Type B pancreatic cell (in vitro differentiated cells): ENCODE measurements around the gene DCC. TPM values are rescaled to one million over a fixed set of nuclear protein-coding genes. Genes with fewer than 3 reads are reported as not detected.

Source experiments
- DNase-seq: peaks from one replicate; pipeline ENCODE4 v3.0.0; 2021; ENCODE audit warnings: mixed read lengths; ENCODE audit not compliant: unreplicated experiment; ENCODE audit errors: extremely low spot score
- H3K27ac Mint-ChIP-seq: 2 replicates; pipeline ENCODE4 v1.8.0; 2021; ENCODE audit warnings: mild to moderate bottlenecking, mixed read lengths
- H3K27me3 Mint-ChIP-seq: 2 replicates; pipeline ENCODE4 v1.8.0; 2021; ENCODE audit warnings: mixed read lengths
- H3K36me3 Mint-ChIP-seq: 2 replicates; pipeline ENCODE4 v1.8.0; 2021; ENCODE audit warnings: mixed read lengths
- H3K4me1 Mint-ChIP-seq: one replicate; pipeline ENCODE4 v1.8.0; 2021; ENCODE audit warnings: mixed read lengths; ENCODE audit not compliant: unreplicated experiment
- H3K4me3 Mint-ChIP-seq: 2 replicates; pipeline ENCODE4 v1.8.0; 2021; ENCODE audit warnings: mild to moderate bottlenecking, mixed read lengths
- H3K9me3 Mint-ChIP-seq: 2 replicates; pipeline ENCODE4 v1.8.0; 2021; ENCODE audit warnings: mixed read lengths
- total RNA-seq: library from RNA; stranded (reverse); gene quantifications from 2 replicates; pipeline ENCODE4 v1.2.1, GENCODE V29; 2021; ENCODE audit warnings: low replicate concordance
- TF ChIP-seq, protein P1 (sequence below): fragments of 200-600 bp; sonication (generic); conservative IDR thresholded peaks from 2 replicates; pipeline ENCODE4 v1.5.0; 2021; ENCODE audit warnings: antibody characterized with exemption, mild to moderate bottlenecking

Gene DCC
- total RNA-seq, 1 donor from 2014 or later, result 11.6 TPM

DNA sequence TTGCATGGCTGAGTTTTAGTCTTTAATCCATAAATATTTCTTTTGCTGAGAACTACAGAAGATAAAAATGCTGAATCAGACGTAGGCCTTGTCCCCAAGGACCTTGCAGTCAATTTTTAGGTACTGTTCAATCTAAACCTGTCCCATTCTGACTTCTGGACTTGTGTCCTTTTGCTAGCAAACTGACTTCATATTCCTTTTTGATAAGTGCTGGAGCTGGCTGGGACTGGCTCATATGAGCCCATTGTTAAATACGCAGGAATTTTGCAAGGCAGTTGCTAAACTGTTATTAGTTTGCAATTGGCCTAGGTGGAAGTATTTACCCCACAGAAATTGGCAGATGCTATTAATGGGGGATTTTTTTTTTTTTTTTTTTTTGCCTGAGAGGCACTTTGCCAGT lies 941.4 kb downstream of the DCC start:
- Mint-ChIP-seq H3K9me3 (no peaks in the 10 kb centered on the region), H3K27ac (no peak overlapping the region), H3K4me1 (no peaks in the 10 kb centered on the region), H3K4me3 (no peak overlapping the region), H3K27me3 (no peaks in the 10 kb centered on the region), H3K36me3 (no peaks in the 10 kb centered on the region)
- DNase-seq, result no peak
- TF ChIP-seq, protein P1, sequence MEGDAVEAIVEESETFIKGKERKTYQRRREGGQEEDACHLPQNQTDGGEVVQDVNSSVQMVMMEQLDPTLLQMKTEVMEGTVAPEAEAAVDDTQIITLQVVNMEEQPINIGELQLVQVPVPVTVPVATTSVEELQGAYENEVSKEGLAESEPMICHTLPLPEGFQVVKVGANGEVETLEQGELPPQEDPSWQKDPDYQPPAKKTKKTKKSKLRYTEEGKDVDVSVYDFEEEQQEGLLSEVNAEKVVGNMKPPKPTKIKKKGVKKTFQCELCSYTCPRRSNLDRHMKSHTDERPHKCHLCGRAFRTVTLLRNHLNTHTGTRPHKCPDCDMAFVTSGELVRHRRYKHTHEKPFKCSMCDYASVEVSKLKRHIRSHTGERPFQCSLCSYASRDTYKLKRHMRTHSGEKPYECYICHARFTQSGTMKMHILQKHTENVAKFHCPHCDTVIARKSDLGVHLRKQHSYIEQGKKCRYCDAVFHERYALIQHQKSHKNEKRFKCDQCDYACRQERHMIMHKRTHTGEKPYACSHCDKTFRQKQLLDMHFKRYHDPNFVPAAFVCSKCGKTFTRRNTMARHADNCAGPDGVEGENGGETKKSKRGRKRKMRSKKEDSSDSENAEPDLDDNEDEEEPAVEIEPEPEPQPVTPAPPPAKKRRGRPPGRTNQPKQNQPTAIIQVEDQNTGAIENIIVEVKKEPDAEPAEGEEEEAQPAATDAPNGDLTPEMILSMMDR, result no peak

DNA sequence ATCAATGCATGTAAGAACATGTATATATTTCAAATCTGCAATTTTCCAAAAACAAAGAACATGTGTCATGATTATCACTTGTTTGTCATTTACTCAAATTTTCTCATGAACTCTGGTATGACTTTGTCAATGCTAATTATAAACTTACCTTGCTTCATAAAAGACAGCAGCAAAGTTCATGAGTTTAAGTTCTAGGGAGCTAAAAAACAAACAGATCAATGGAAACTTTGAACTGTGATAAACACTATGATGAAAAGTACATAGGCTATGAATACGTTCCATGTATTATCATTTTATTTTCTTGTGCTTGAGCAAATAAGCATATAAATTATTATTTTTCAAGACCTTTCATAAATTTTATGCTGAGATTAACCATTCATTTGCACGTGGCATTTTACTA lies 943.7 kb downstream of the DCC start:
- Mint-ChIP-seq H3K4me3 (no peak overlapping the region), H3K9me3 (no peaks in the 10 kb centered on the region), H3K27ac (no peak overlapping the region), H3K36me3 (no peaks in the 10 kb centered on the region), H3K27me3 (no peaks in the 10 kb centered on the region), H3K4me1 (no peaks in the 10 kb centered on the region)
- TF ChIP-seq, protein P1, result no peak
- DNase-seq, result no peak

DNA sequence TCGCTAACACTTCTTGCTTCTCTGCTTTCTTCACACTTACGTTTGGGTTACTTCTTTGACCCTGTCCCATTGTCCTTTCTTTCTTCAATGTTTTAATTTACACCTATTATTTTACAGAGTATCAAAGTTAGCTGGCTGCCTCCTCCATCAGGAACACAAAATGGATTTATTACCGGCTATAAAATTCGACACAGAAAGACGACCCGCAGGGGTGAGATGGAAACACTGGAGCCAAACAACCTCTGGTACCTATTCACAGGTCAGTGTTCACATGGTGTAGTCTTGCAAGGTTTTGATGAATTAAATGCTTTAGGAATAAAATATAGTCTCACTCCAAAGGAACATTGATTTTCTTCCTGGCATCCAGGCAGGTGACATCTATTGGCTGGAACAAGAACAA lies 965.5 kb downstream of the DCC start:
- H3K27ac Mint-ChIP-seq, result no peak overlapping the region
- DNase-seq, result no peak
- no peak overlapping the region for H3K4me3 Mint-ChIP-seq
- H3K36me3 Mint-ChIP-seq, result no peaks in the 10 kb centered on the region
- no peaks in the 10 kb centered on the region for H3K9me3 Mint-ChIP-seq
- H3K4me1 Mint-ChIP-seq, result no peaks in the 10 kb centered on the region
- no peaks in the 10 kb centered on the region for H3K27me3 Mint-ChIP-seq
- TF ChIP-seq, protein P1, result no peak

DNA sequence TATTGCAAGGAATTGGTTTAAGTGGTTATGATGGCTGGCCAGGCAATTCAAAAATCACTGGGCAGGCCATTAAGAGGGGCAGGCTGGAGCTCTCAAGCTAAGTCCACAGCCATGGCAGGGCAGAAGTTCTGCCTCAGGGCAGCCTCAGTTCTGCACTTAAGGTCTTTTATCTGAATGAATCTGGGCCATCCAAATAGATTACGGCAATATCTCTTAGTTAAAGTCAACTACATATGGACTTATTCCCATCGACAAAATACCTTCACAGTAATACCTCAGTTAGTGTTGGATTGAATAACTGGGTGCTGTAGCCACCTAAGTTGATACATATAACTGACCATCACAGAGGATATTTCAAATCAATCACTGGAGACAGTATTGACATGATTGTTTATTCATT lies 979.6 kb downstream of the DCC start:
- no peaks in the 10 kb centered on the region for H3K4me1 Mint-ChIP-seq
- no peak overlapping the region for H3K4me3 Mint-ChIP-seq
- TF ChIP-seq, protein P1, result no peak
- H3K27ac Mint-ChIP-seq, result no peak overlapping the region
- H3K36me3 Mint-ChIP-seq, result no peaks in the 10 kb centered on the region
- H3K9me3 Mint-ChIP-seq, result no peaks in the 10 kb centered on the region
- no peak for DNase-seq
- H3K27me3 Mint-ChIP-seq, result no peaks in the 10 kb centered on the region

DNA sequence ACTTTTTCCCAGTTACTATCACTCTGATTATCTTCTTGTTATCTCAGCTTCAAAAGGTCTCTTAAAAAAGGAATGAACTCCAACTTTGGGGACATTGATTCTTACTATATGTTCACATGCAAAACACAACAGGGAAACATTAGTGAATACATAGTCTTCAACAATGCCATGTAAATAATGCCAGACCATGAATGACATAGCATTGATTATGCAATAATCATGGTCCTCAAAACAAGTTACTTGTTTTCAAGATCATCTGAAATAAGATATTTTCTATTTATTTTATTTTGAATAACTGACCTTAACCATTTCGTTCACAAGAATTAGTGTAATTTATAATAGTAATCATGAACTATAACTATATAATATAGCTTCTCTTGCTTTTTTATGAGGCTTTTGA lies 982.2 kb downstream of the DCC start:
- no peak for DNase-seq
- H3K36me3 Mint-ChIP-seq, result no peaks in the 10 kb centered on the region
- TF ChIP-seq, protein P1, result no peak
- H3K27ac Mint-ChIP-seq, result no peak overlapping the region
- no peaks in the 10 kb centered on the region for H3K9me3 Mint-ChIP-seq
- no peak overlapping the region for H3K4me3 Mint-ChIP-seq
- no peaks in the 10 kb centered on the region for H3K4me1 Mint-ChIP-seq
- no peaks in the 10 kb centered on the region for H3K27me3 Mint-ChIP-seq

DNA sequence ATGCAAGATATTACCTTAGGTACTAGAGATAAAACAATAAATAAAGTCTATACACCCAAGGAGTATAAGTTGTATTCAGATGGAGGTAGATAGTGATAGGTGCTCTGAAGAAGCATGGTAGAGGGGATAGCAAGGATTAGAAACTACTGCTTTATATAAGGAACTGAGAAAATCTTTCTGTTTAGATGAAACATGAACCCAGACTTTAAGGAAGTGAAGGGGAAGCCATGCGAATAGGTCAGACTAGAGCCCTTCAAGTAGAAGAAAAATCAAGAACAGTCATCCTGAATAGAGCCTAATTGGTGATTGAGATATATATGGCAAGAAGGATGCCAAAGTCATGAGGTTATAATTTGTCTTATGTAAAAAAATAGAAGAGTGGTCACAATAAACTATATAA lies 984.4 kb downstream of the DCC start:
- no peak overlapping the region for H3K4me3 Mint-ChIP-seq
- peaks cover 6% of the 10 kb centered on the region for H3K27me3 Mint-ChIP-seq
- no peaks in the 10 kb centered on the region for H3K36me3 Mint-ChIP-seq
- no peaks in the 10 kb centered on the region for H3K4me1 Mint-ChIP-seq
- no peak overlapping the region for H3K27ac Mint-ChIP-seq
- no peak for DNase-seq
- no peaks in the 10 kb centered on the region for H3K9me3 Mint-ChIP-seq
- TF ChIP-seq, protein P1, result no peak
